ENCODE measurements around the gene VN1R5.
"Not testable (repeated sequence)": the region's sequence is repeated elsewhere in the genome, so short reads cannot be mapped to it uniquely, and the experiment has no call there.

The VN1R5 gene

GRCh38 chr1:247255772-247256171, at the start of gene VN1R5:
Gene VN1R5 (plus strand): TSS chr1:247256072.
- not testable (repeated sequence) for DNase-seq (ENCODE audit: low read depth, low spot score)

- no peak for DNase-seq (ENCODE audit: low read depth, low spot score)
Measured at GRCh38 chr1:247209396-247209795, 46.5 kb upstream of the VN1R5 start.

- DNase-seq (ENCODE audit: low read depth, low spot score): no peak
Measured at GRCh38 chr1:247210062-247210375, 45.9 kb upstream of the VN1R5 start.

GRCh38 chr1:247210376-247211117, 45.3 kb upstream of the VN1R5 start:
- DNase-seq (ENCODE audit: low read depth, low spot score): peak; percentile 91

GRCh38 chr1:247211339-247211738, 44.5 kb upstream of the VN1R5 start:
- no peak for DNase-seq (ENCODE audit: low read depth, low spot score)

GRCh38 chr1:247212012-247212411, 43.9 kb upstream of the VN1R5 start:
- DNase-seq (ENCODE audit: low read depth, low spot score): no peak

- no peak for DNase-seq (ENCODE audit: low read depth, low spot score)
Measured at GRCh38 chr1:247212627-247213617, 43.0 kb upstream of the VN1R5 start.

- no peak for DNase-seq (ENCODE audit: low read depth, low spot score)
Measured at GRCh38 chr1:247216261-247216660, 39.6 kb upstream of the VN1R5 start.

GRCh38 chr1:247218121-247218651, 37.7 kb upstream of the VN1R5 start:
- DNase-seq (ENCODE audit: low read depth, low spot score): no peak

- DNase-seq (ENCODE audit: low read depth, low spot score): not testable (repeated sequence)
Measured at GRCh38 chr1:247220280-247220679, 35.6 kb upstream of the VN1R5 start.

GRCh38 chr1:247222840-247223239, 33.0 kb upstream of the VN1R5 start:
- DNase-seq (ENCODE audit: low read depth, low spot score): no peak

- no peak for DNase-seq (ENCODE audit: low read depth, low spot score)
Measured at GRCh38 chr1:247224822-247225221, 31.1 kb upstream of the VN1R5 start.

GRCh38 chr1:247228133-247228532, 27.7 kb upstream of the VN1R5 start:
- no peak for DNase-seq (ENCODE audit: low read depth, low spot score)

GRCh38 chr1:247241691-247242090, 14.2 kb upstream of the VN1R5 start:
- no peak for DNase-seq (ENCODE audit: low read depth, low spot score)

- no peak for DNase-seq (ENCODE audit: low read depth, low spot score)
Measured at GRCh38 chr1:247243524-247244137, 12.2 kb upstream of the VN1R5 start.

- DNase-seq (ENCODE audit: low read depth, low spot score): no peak
Measured at GRCh38 chr1:247246325-247247115, 9.4 kb upstream of the VN1R5 start.

GRCh38 chr1:247247568-247247967, 8.3 kb upstream of the VN1R5 start:
- DNase-seq (ENCODE audit: low read depth, low spot score): no peak

- DNase-seq (ENCODE audit: low read depth, low spot score): no peak
Measured at GRCh38 chr1:247266053-247266452, 10.2 kb downstream of the VN1R5 start.

GRCh38 chr1:247268390-247269045, 12.6 kb downstream of the VN1R5 start:
- DNase-seq (ENCODE audit: low read depth, low spot score): no peak

GRCh38 chr1:247269133-247269532, 13.3 kb downstream of the VN1R5 start:
- no peak for DNase-seq (ENCODE audit: low read depth, low spot score)

GRCh38 chr1:247270003-247270402, 14.1 kb downstream of the VN1R5 start:
- no peak for DNase-seq (ENCODE audit: low read depth, low spot score)
